HepG2 (cell line): Measurements from ENCODE around the gene PCYT2. TPM values are rescaled to one million over a fixed set of nuclear protein-coding genes. Genes with fewer than 3 reads are reported as not detected.
A peak's percentile ranks its signal among the peaks of the same experiment; 100 is the strongest.

Source experiments
- ATAC-seq: fragments of 200-7000 bp; cut with Tn5 transposase; 3 replicates; pipeline ENCODE4 v1.9.1; 2020; ENCODE audit warnings: mild to moderate bottlenecking, moderate library complexity
- BruUV-seq: library from RNA; stranded (reverse); fragments of 400-500 nt; replicated peaks from 2 replicates; lab custom pipeline; 2021; lab: Mats Ljungman, UMichigan
- CTCF ChIA-PET: fragments of 300-600 bp; formaldehyde crosslinking; extraction: SDS; loops from one replicate; lab custom pipeline; 2021; ENCODE audit warnings: low total read pairs, inconsistent platforms, low intra/inter-chr PET ratio; lab: Yijun Ruan, JAX
- POLR2A ChIA-PET: fragments of 350-600 bp; sonication (Branson Sonifier 250); formaldehyde crosslinking; loops from one replicate; lab custom pipeline; 2020; ENCODE audit warnings: antibody characterized with exemption, inconsistent platforms; lab: Yijun Ruan, JAX
- DNase-seq: peaks from one replicate; pipeline ENCODE4 v3.0.0-alpha.2; 2015; ENCODE audit warnings: low spot score
- FAIRE-seq: peaks from 3 replicates; lab custom pipeline; 2011; peaks lifted over from hg19 to GRCh38; lab: Jason Lieb, UNC
- H2AFZ ChIP-seq: one replicate; pipeline ENCODE4 v1.6.1; 2011; ENCODE audit warnings: low read length, inconsistent platforms
- H3K27ac ChIP-seq: fragments of 300-600 bp; 3 replicates; pipeline ENCODE4 v1.8.0; 2011; ENCODE audit warnings: mixed run types, mild to moderate bottlenecking, mixed read lengths, low read length, inconsistent platforms; ENCODE audit not compliant: insufficient read depth; ENCODE audit errors: extremely low read length
- H3K27me3 ChIP-seq, 2 experiments: fragments of 200-600 bp in 1 of 2; 2 replicates in 1 of 2; 3 replicates in 1 of 2; pipeline versions ENCODE4 v1.6.0 to v1.8.0; 2011; ENCODE audit warnings: low read length in 2 of 2, mild to moderate bottlenecking in 2 of 2, moderate library complexity in 2 of 2, inconsistent platforms in 1 of 2; ENCODE audit not compliant: insufficient read depth in 2 of 2, control insufficient read depth in 1 of 2
- H3K36me3 ChIP-seq, 2 experiments: fragments of 200-600 bp in 1 of 2; replicated peaks in 1 of 2; 2 replicates in 1 of 2; 3 replicates in 1 of 2; pipeline versions ENCODE4 v1.5.1 to v1.8.0; 2011; ENCODE audit warnings: low read length in 2 of 2, inconsistent platforms in 1 of 2; ENCODE audit not compliant: insufficient read depth in 2 of 2, control insufficient read depth in 1 of 2
- H3K4me1 ChIP-seq: 2 replicates; pipeline ENCODE4 v1.5.1; 2012; ENCODE audit warnings: low read length, inconsistent platforms; ENCODE audit not compliant: insufficient read depth
- H3K4me2 ChIP-seq: 2 replicates; pipeline ENCODE4 v1.6.0; 2011; ENCODE audit warnings: low read depth, low read length, inconsistent platforms
- H3K4me3 ChIP-seq, 3 experiments: fragments of 200-600 bp in 1 of 3; sonication (generic), shearing (Covaris generic) in 1 of 3; replicated peaks in 1 of 3; 2 replicates each; pipeline ENCODE4 v1.5.1; 2011 to 2016; ENCODE audit warnings: low read length in 3 of 3, inconsistent platforms in 2 of 3, low read depth in 2 of 3, mild to moderate bottlenecking in 2 of 3, control low read depth in 1 of 3, mixed read lengths in 1 of 3; ENCODE audit not compliant: insufficient read depth in 1 of 3
- H3K79me2 ChIP-seq: one replicate; pipeline ENCODE4 v1.6.1; 2011; ENCODE audit warnings: low read length, inconsistent platforms; ENCODE audit not compliant: insufficient read depth
- H3K9ac ChIP-seq: 2 replicates; pipeline ENCODE4 v1.6.0; 2011; ENCODE audit warnings: mild to moderate bottlenecking, low read depth, low read length, inconsistent platforms; ENCODE audit not compliant: insufficient read depth
- H3K9me3 ChIP-seq: 2 replicates; pipeline ENCODE4 v1.5.1; 2012; ENCODE audit warnings: mild to moderate bottlenecking, low read length
- H4K20me1 ChIP-seq: 2 replicates; pipeline ENCODE4 v1.6.0; 2011; ENCODE audit warnings: inconsistent platforms, mild to moderate bottlenecking, low read length, moderate library complexity; ENCODE audit not compliant: insufficient read depth
- HMGXB4 ChIP-seq, 2 experiments: sonication (generic) in 1 of 2; formaldehyde crosslinking in 1 of 2; IDR thresholded peaks; 2 replicates each; pipeline versions ENCODE4 v1.4.0 to v1.6.1; 2018 to 2020; ENCODE audit warnings: missing genetic modification reagents in 2 of 2, borderline replicate concordance in 1 of 2, low read depth in 1 of 2, mild to moderate bottlenecking in 1 of 2, missing biosample characterization in 1 of 2
- KLF9 ChIP-seq: IDR thresholded peaks from 2 replicates; pipeline ENCODE4 v1.6.1; 2016; ENCODE audit warnings: low read depth
- MIER3 ChIP-seq: IDR thresholded peaks from 2 replicates; pipeline ENCODE4 v1.6.1; 2016; ENCODE audit warnings: missing compliant biosample characterization, borderline replicate concordance
- NKX3-1 ChIP-seq: sonication (generic); formaldehyde crosslinking; IDR thresholded peaks from 2 replicates; pipeline ENCODE4 v1.5.0; 2020; ENCODE audit warnings: missing genetic modification reagents
- NRL ChIP-seq: sonication (generic); formaldehyde crosslinking; IDR thresholded peaks from 2 replicates; pipeline ENCODE4 v1.5.0; 2020; ENCODE audit warnings: missing genetic modification reagents, mild to moderate bottlenecking, moderate library complexity, borderline replicate concordance
- PCBP1 ChIP-seq: fragments of 200-400 bp; formaldehyde crosslinking; IDR thresholded peaks from 2 replicates; pipeline ENCODE4 v1.6.1; 2017; ENCODE audit warnings: mild to moderate bottlenecking, low read depth, low read length, borderline replicate concordance
- PPARG ChIP-seq: conservative IDR thresholded peaks from 2 replicates; pipeline ENCODE4 v1.6.1; 2016; ENCODE audit warnings: missing biosample characterization, missing genetic modification reagents
- REL ChIP-seq: sonication (generic); formaldehyde crosslinking; conservative IDR thresholded peaks from 2 replicates; pipeline ENCODE4 v1.8.0; 2022; ENCODE audit warnings: mild to moderate bottlenecking, missing genetic modification reagents, moderate library complexity
- REXO4 ChIP-seq: sonication (generic); formaldehyde crosslinking; IDR thresholded peaks from 2 replicates; pipeline ENCODE4 v1.8.0; 2022; ENCODE audit warnings: missing genetic modification reagents, mild to moderate bottlenecking, borderline replicate concordance
- SNAPC2 ChIP-seq: sonication (generic); formaldehyde crosslinking; IDR thresholded peaks from 2 replicates; pipeline ENCODE4 v1.8.1; 2022; ENCODE audit warnings: mild to moderate bottlenecking, missing genetic modification reagents
- TBX3 ChIP-seq: fragments of 450-650 bp; IDR thresholded peaks from 2 replicates; pipeline ENCODE4 v1.6.1; 2017; ENCODE audit warnings: antibody characterized with exemption, mild to moderate bottlenecking, inconsistent platforms, borderline replicate concordance
- TOPORS ChIP-seq: sonication (generic); formaldehyde crosslinking; IDR thresholded peaks from 2 replicates; pipeline ENCODE4 v1.8.0; 2023; ENCODE audit warnings: mild to moderate bottlenecking, missing genetic modification reagents
- ZFAT ChIP-seq: sonication (generic); formaldehyde crosslinking; conservative IDR thresholded peaks from 2 replicates; pipeline ENCODE4 v1.8.1; 2023; ENCODE audit warnings: missing genetic modification reagents, inconsistent platforms
- ZNF382 ChIP-seq: sonication (generic); formaldehyde crosslinking; IDR thresholded peaks from 2 replicates; pipeline ENCODE4 v1.5.0; 2020; ENCODE audit warnings: missing genetic modification reagents, mild to moderate bottlenecking, borderline replicate concordance
- ZNF44 ChIP-seq: sonication (generic); formaldehyde crosslinking; IDR thresholded peaks from 2 replicates; pipeline ENCODE4 v1.5.1; 2020; ENCODE audit warnings: mild to moderate bottlenecking, missing genetic modification reagents
- ZNF737 ChIP-seq: sonication (generic); formaldehyde crosslinking; IDR thresholded peaks from 2 replicates; pipeline ENCODE4 v1.5.0; 2020; ENCODE audit warnings: missing genetic modification reagents, mild to moderate bottlenecking, borderline replicate concordance
- ZNF775 ChIP-seq: sonication (generic); formaldehyde crosslinking; IDR thresholded peaks from 2 replicates; pipeline ENCODE4 v1.4.0; 2020; ENCODE audit warnings: missing genetic modification reagents, mild to moderate bottlenecking, moderate library complexity, borderline replicate concordance
- ZNF841 ChIP-seq: sonication (generic); formaldehyde crosslinking; IDR thresholded peaks from 2 replicates; pipeline ENCODE4 v1.8.1; 2023; ENCODE audit warnings: missing genetic modification reagents, borderline replicate concordance
- ZNF883 ChIP-seq: sonication (generic); formaldehyde crosslinking; IDR thresholded peaks from 2 replicates; pipeline ENCODE4 v1.5.1; 2020; ENCODE audit warnings: mild to moderate bottlenecking, missing genetic modification reagents; ENCODE audit errors: not compliant biosample characterization
- WGBS: methylation state at CpG from one replicate; pipeline ENCODE4 v1.1.6; 2017; ENCODE audit warnings: low lambda C conversion rate; 5-methylcytosine and 5-hydroxymethylcytosine counted together
- in situ Hi-C: cut with HindIII; loops from 2 replicates; pipeline ENCODE4 v1.10.0; 2017; ENCODE audit warnings: low pct_unique_long_range_greater_than_20kb; ENCODE audit not compliant: extremely low pct_ligation_motif_present
- intact Hi-C: fragments of 100-400 bp; cut with micrococcal nuclease; formaldehyde crosslinking; loops from one replicate; pipeline ENCODE4 v1.10.0; 2022; ENCODE audit not compliant: unreplicated experiment
- polyA plus RNA-seq, 8 experiments: library from polyadenylated mRNA; depleted of rRNA in 3 of 8; stranded (reverse) in 7 of 8; unstranded in 1 of 8; fragments of >200 nt; fragmentation: Illumina TruSeq in 4 of 8; extraction: Trizol in 4 of 8; gene quantifications; 2 replicates each; pipeline versions ENCODE4 v1.2.1 to v1.2.3, GENCODE V29; 2011 to 2016; ENCODE audit warnings: low read depth in 4 of 8, missing spikeins in 1 of 8, mixed read lengths in 1 of 8; ENCODE audit not compliant: insufficient read depth in 1 of 8
- total RNA-seq, 5 experiments: library from RNA; depleted of rRNA; stranded (reverse); fragments of >200 nt; fragmentation: Illumina TruSeq; extraction: Trizol; gene quantifications; 2 replicates each; pipeline ENCODE4 v1.2.3, GENCODE V29; 2016; ENCODE audit warnings: low read depth in 1 of 5
- TF ChIP-seq, protein P1 (sequence below): sonication (generic); formaldehyde crosslinking; IDR thresholded peaks from 2 replicates; pipeline ENCODE4 v1.4.0; 2020; ENCODE audit warnings: missing genetic modification reagents

PCYT2 gene
- total and polyA plus RNA-seq, 2 of the 13 experiments (the other 11 are each of a cell fraction or from before 2014, with no cell fraction given), result 147 to 297 TPM

DNA sequence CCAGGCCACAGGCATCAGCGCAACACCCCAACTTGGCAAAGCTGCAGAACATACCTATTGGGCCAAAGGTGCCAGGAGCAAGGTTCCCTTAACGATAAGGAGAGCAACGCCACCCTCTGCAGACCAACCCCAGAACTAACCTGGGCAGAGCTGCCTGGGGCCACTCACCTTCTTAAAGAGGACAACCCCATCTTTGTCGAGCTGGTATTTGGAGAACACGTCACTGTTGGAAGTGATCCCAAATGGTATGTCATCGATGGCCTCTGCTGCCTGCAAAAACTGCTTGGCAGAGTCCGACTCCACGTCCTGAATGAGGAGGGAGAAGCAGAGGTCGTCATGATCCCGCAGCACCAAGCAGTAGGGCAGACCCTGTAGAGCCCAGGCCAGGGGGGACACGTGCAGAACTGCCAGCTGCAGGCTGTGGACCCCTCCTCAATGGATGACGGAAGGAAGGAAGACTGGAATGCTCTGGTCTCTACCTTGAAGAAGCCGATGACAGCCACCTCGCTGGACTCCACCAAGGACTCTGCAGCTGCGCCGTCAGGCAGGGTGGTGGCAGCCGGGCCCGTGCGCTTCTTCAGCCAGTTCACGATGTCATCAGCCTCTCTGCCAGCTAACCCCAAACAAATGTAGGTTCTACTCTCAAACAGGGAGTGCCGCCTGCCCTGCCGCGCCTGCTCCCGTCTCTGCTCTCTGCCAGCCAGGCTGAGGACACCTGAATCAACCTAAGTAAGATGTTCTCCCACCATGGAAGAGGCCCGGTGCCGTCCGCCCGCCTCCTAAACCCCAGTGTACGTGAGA, 56.0 kb downstream of the PCYT2 start:
- intact Hi-C loops, result no loop called here
- Histone ChIP-seq H4K20me1 (peaks cover 32% of the 10 kb centered on the region), H3K4me2 (no peak overlapping the region), H3K27ac (no peak overlapping the region), H3K9me3 (no peaks in the 10 kb centered on the region), H2AFZ (no peak overlapping the region), H3K27me3 (no peaks in the 10 kb centered on the region; a peak in 1 of 5 replicates), H3K4me1 (peaks cover 57% of the 10 kb centered on the region), H3K79me2 (peaks cover 63% of the 10 kb centered on the region), H3K4me3 (no peak overlapping the region), H3K9ac (no peak overlapping the region), H3K36me3 (peaks cover 47 to 74% of the 10 kb centered on the region in 2 experiments)
- FAIRE-seq (no peak), ATAC-seq (peak; percentile 13), DNase-seq (no peak)
- POLR2A ChIA-PET, result interaction anchor here (0.6 to 4.3 kb wide), 6 partner anchors 13 to 187 kb away, joined by 3 to 22 read pairs (median 4); partner anchors contain the start of genes MCRIP1 and PPP1R27
- CTCF ChIA-PET, result no interaction called here
- in situ Hi-C loops, result no loop called here
- no TSS peak for BruUV-seq
- 94% methylated on average over 26 of the region's 29 CpGs for WGBS
- no peak for TF ChIP-seq ZFAT
- no peak for TF ChIP-seq REXO4 (CRISPR knock-in tag)
- TF ChIP-seq, protein P1, sequence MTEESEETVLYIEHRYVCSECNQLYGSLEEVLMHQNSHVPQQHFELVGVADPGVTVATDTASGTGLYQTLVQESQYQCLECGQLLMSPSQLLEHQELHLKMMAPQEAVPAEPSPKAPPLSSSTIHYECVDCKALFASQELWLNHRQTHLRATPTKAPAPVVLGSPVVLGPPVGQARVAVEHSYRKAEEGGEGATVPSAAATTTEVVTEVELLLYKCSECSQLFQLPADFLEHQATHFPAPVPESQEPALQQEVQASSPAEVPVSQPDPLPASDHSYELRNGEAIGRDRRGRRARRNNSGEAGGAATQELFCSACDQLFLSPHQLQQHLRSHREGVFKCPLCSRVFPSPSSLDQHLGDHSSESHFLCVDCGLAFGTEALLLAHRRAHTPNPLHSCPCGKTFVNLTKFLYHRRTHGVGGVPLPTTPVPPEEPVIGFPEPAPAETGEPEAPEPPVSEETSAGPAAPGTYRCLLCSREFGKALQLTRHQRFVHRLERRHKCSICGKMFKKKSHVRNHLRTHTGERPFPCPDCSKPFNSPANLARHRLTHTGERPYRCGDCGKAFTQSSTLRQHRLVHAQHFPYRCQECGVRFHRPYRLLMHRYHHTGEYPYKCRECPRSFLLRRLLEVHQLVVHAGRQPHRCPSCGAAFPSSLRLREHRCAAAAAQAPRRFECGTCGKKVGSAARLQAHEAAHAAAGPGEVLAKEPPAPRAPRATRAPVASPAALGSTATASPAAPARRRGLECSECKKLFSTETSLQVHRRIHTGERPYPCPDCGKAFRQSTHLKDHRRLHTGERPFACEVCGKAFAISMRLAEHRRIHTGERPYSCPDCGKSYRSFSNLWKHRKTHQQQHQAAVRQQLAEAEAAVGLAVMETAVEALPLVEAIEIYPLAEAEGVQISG, result no peak
- no peak for TF ChIP-seq PCBP1
- no peak for TF ChIP-seq KLF9 (CRISPR knock-in tag)
- TF ChIP-seq HMGXB4 (CRISPR knock-in tag; IDR thresholded peaks at IDR 0.05; ENCODE audit: borderline replicate concordance in 1 of 2, low read depth in 1 of 2), result no peak
- no peak for TF ChIP-seq ZNF841 (CRISPR knock-in tag)
- TF ChIP-seq NRL (CRISPR knock-in tag), result 0 out of 2 replicates have a peak, but pooled peaks have one; percentile 41
- no peak for TF ChIP-seq MIER3
- peak; percentile 67 for TF ChIP-seq PPARG (CRISPR knock-in tag)
- no peak for TF ChIP-seq ZNF883 (CRISPR knock-in tag)
- TF ChIP-seq SNAPC2 (CRISPR knock-in tag), result peak; percentile 59; the same call in 1 of the 2 replicates
- TF ChIP-seq ZNF737 (CRISPR knock-in tag), result no peak
- TF ChIP-seq TBX3, result no peak
- no peak for TF ChIP-seq REL
- TF ChIP-seq NKX3-1 (CRISPR knock-in tag), result no peak
- TF ChIP-seq ZNF44, result no peak
- no peak for TF ChIP-seq ZNF775
- no peak for TF ChIP-seq ZNF382
- no peak for TF ChIP-seq TOPORS
